ENCODE results near the gene PPP1R3E.

Gene PPP1R3E

DNA sequence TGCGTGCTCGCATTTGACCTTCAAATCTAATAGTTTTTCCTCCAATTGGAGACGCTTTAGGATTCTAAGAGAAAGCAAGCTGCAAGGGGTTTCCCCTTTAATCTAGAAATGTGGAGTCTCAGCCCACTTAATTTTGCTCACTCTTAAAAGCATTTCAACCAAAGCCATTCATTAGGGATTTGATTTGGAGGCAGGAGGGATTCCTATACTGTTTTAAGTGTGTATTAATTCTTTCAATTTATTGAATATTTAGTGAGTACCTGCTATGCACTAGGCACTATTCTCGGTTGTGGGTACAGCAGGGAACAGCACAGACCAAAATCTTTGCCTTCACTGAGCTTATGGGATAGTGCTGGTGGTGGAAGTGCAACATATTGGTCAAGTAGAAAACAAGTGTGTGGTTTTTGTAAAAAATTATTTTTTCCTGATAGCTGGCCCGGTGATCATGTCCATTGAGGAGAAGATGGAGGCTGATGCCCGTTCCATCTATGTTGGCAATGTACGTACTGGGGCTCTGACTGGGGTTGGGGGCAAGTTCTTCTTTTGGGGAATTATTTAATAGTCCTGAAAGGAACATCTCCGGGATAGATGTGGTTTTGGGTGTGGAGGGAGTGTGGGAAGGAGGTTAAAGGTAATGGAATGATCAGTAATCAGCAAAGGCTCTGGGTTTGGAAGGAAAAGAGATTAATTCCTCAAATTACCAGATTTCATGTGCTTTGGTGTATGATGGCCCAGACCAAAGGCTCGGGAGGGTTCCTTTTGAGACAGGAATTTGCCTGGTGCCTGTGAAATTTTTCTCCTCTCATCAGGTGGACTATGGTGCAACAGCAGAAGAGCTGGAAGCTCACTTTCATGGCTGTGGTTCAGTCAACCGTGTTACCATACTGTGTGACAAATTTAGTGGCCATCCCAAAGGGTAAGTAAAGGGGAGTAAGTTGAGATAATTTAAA lies 20.2 kb upstream of the PPP1R3E start:
- DNase-seq, result no peak

- DNase-seq, result peak; percentile 80
Observed at GRCh38 chr14:23321572-23322547, 19.2 kb upstream of the PPP1R3E start.

DNA sequence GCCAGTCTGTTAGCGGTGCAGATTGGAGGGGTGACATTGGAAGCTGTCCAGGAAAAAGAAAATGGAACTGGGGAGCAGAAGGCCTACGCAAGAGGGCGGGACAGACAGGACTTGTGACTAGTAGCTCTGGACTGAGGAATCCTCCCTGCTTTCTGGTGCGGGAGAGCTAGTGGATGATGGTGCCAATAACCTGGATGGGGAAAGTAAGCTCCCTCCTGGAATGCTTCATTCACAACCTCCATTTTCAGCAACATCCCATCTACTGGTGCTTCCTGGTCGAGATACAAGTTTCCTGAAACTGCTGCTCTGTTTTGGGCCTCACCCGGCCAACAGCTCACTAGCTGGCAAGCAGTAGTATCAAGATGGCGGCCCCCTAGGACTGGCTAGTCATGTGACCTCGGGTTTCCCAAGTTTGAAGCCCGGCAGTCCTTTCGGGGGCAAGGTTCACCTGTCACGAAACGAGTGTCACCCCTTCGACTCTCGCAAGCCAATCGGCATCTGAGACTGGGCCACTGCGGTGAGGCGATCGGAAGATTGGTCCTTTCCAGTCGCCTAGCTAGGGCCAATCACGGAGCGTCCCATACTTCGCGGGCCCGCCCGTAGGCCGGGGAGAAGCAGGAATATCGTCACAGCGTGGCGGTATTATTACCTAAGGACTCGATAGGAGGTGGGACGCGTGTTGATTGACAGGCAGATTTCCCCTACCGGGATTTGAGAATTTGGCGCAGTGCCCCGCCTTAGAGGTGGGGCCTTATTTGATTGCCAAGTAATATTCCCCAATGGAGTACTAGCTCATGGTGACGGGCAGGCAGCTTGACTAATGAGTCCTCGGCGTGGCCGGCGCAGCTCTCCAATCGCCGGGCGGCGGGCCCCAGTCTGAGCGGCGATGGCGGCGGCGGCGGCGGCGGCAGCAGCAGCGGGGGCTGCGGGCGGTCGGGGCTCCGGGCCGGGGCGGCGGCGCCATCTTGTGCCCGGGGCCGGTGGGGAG lies 18.2 kb upstream of the PPP1R3E start, which contains the start of gene PABPN1:
TSS of gene PABPN1 (plus strand) at position 874 of the 988 bp plus-strand sequence. CDS start at position 887, 13 bp downstream.
- peak; percentile 96 for DNase-seq

DNA sequence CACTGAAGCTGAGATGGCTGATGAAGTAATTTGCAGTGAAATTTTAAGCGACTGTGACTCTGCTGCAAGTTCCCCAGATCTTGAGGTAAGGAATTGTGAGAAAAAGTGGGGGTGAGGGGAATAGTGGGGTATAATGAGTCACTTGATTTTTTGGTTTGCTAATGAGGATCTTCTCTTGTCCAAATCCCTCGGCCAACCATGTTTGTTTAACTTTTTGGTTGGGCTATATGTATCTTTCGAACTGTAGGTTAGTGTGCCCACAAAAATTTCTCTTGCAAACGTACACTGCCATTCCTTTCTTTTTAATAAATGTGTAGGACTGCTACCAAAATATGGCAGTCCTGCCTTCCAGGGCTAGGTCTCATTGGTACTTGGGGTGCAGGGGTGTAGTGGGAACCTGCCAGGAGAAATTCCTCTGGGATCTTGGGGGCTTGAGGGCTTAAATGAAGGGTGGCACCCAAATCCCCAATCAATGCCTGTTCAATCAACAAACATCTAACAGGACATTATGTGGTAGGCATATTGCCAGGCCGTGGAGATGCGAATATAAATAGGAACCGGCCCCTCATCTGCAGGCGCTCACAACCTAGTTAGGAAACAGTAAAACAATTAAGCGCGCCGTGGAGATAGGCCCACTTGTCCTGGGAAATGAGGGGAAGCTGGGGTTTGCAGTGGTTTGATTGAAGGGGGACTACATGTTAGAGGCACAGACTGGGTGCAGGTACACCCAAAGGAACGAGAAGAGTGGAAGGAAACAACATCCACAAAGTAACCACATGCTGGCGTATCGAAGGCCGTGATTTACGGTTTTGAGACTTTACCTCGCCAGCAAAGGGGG lies 17.3 kb upstream of the PPP1R3E start:
- peak; percentile 64 for DNase-seq

DNA sequence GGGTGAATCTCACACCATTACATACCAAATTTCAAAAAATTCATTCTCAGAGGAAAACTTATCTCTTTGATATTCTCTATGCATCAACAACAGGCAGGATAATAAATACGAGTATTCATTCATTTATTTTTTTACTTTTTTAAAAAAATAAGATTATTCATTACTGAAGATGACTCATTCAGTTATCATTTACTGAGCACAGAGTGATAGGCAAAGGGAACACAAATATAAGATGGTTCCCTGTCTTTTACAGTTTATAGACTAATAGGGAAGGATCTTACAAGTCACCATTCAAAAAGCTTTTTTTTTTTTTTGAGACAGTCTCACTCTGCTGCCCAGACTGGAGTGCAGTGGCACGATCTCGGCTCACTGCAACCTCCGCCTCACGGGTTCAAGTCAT lies 13.6 kb upstream of the PPP1R3E start:
- DNase-seq, result no peak

DNA sequence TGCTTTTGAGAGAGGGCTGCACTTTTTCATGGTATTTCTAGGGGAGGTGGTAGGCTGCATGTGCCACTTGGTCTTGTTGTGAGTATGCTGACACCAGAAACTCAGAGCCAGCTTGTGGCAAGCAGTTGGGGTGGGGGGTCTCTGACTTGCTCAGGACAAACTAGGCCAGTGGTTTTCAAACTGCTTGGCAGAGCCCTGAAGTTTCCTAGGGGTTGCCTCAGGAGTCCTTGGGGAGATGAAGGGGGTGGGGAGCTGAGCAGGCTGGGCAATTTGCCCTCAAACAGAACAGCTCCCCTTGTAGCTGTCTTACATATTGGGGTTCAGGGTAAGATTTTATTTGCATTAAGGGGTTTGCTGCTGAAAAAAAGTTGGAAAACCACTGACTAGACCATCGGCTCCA lies 7.9 kb upstream of the PPP1R3E start:
- no peak for DNase-seq

DNA sequence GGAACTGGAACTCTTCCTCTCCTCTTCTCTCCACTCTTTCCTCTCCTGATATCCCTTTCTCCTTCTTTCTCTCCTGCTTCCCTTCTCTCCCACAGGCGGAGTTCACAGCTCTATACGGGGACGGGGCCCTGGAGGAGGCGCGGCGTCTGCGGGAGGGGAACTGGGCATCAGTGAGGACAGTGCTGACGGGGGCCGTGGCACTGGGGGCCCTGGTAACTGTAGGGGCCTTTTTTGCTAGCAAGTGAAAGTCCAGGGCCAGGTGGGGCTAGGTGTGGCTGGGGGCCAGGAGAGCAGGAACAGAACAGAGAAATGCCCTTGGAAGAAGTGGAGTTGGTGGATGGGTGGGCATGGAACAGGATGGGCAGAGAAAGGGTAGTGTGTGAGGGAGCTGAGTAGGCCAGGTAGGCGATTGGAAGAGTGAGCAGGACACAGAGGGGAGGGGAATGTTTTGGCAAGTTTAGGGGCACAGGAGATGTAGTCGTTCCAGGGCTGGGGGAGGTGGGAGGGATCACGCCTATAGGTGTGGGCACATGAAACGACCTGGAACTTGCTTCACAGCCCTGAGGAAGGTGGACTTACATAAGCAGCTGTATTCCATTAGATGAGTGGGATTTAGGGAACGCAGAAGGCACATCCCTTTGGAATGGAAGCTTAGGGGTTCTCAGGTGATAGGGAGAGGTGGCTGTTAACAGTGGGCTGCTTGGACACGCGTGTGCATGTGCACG lies 6.2 kb upstream of the PPP1R3E start:
- DNase-seq, result no peak

- no peak for DNase-seq
Observed at GRCh38 chr14:23307687-23308644, 5.3 kb upstream of the PPP1R3E start.

GRCh38 chr14:23307146-23307530 lies 4.5 kb upstream of the PPP1R3E start:
- no peak for DNase-seq

- no peak for DNase-seq
Observed at GRCh38 chr14:23306412-23307145, 3.9 kb upstream of the PPP1R3E start, which contains the start of gene BCL2L2. BCL2L2 (plus strand) TSS chr14:23306833; CDS start chr14:23307768, 935 bp downstream.

- no peak for DNase-seq
Observed at GRCh38 chr14:23301969-23302289, 730 bp downstream of the PPP1R3E start.

DNA sequence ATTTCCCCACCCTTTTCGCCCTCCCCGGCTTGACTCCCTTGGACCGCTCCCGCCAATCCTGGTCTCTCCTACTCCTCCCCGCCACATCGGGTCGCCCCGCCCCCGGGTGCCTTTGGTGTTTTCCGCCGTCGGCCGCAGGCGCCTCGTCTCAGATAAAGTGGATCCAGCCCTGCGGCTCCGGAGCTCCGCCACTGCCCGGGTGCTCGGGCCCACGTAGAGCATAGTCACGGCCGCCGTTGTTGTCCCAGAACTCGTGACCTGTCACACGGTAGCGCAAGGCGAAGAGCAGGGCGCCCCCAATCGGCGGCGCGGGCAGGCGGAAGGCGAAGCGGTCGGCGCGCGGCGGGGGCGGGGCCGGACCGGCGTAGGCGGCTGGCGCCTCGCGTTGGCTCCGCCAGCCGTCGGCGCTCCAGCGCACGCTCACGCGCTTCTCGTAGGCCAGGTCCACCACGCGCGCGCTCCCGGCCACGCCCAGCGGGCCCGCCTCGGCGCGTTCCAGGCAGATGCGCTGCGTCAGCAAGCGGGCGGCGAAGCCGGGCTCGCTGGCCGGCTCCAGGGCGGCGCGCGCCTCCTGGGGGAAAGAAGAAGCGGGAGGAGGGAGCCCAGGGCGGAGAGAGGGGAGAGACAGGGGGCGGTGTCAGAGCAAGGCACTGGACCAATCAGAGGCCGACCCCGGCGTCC lies 1.2 kb downstream of the PPP1R3E start:
- DNase-seq, result peak; percentile 98

DNA sequence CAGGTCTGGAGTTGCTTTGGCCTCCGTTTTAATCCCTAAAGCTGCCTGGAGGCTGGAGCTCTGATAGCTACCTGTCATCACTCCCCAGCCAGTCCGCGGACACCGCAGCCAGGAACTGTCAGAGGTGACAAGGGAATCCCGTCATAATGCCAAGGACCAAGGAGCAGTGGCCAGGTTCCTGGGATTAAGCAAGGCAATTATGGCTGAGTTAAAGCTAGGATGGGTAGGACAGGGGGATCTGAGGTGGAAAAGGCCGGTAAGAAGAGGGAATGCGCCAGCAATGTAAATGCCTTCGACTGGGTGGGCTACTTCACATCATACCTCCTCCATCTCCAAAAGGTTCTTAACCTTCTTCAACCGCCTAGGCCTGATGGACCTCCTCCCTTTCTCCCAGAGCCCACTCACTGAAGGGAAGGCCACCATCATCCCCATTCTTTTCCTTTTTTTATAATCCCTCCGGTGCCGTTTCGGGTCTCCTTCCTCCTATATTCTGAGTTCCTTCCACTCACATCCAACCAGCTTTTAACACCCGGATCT lies 1.9 kb downstream of the PPP1R3E start:
- peak; percentile 65 for DNase-seq

- DNase-seq, result no peak
Observed at GRCh38 chr14:23299986-23300686, 2.5 kb downstream of the PPP1R3E start.

DNA sequence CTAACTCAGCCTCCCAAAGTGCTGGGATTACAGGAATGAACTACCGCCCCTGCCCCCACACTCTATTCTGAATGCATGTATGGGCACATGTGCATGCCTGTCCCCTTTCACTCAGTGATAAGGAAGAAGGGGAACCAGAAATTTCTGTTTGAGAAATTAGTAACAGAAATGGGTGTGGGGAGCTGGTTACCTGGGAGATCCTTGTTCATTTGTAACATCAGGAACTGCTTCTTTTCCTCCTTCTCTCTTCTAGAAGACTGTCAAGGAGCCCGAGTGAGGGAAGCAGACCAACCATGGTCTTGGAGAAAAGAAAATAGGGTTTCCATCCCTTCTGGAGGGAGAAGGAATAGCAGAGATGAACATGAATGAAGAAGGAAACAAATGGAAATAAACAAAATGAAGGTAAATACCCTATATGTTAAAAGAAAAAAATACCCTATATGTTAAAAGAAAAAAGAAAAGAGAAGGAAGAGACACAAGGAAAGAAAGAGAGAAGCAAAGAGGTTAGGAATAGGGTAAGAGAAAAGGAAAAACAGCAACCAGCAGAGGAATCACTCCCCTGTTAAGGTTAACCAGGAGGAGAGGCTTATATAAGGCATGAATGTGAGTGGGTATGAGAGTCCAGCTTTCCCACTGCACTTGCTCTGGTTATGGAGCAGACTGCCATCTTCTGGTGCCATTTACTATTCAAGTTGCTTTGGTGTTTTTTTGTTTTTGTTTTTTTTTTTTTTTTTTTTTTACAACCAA lies 3.3 kb downstream of the PPP1R3E start:
- DNase-seq, result no peak

- no peak for DNase-seq
Observed at GRCh38 chr14:23297611-23298277, 4.9 kb downstream of the PPP1R3E start.
